ENCODE results near the gene CERK.

CERK gene

GRCh38 chr22:46732041-46732379 lies 6.0 kb downstream of the CERK start:
- H3K79me2 ChIP-seq (ENCODE audit: low read length), result peaks cover 96% of the 10 kb centered on the region
- H3K27ac ChIP-seq (ENCODE audit: low read length), result no peak overlapping the region
- H3K9ac ChIP-seq (ENCODE audit: low read length), result no peak overlapping the region
- H3K36me3 ChIP-seq (replicated peaks; ENCODE audit: low read depth, low read length), result peaks cover 57% of the 10 kb centered on the region
- H3K4me3 ChIP-seq (ENCODE audit: low read length), result no peak overlapping the region
- H3K9me3 ChIP-seq (ENCODE audit: insufficient read depth, low read length), result no peaks in the 10 kb centered on the region; the same call in 1 of the 2 replicates
- no peak overlapping the region for H3K4me2 ChIP-seq (ENCODE audit: low read length)
- H3K4me1 ChIP-seq (ENCODE audit: low read length), result peaks cover 50% of the 10 kb centered on the region
- H3K27me3 ChIP-seq (ENCODE audit: low read depth, low read length), result no peaks in the 10 kb centered on the region
- TF ChIP-seq EZH2phosphoT487 (IDR thresholded peaks at IDR 0.05; ENCODE audit: low read depth) (no peak), CTCF (IDR thresholded peaks at IDR 0.05; ENCODE audit: low read depth, low read length) (no peak)
- H4K20me1 ChIP-seq (ENCODE audit: insufficient read depth, low read length), result peaks cover 90% of the 10 kb centered on the region
- no peak overlapping the region for H2AFZ ChIP-seq (ENCODE audit: low read depth, low read length)

- no peak overlapping the region for H2AFZ ChIP-seq (ENCODE audit: low read depth, low read length)
- no peaks in the 10 kb centered on the region; the same call in 1 of the 2 replicates for H3K9me3 ChIP-seq (ENCODE audit: insufficient read depth, low read length)
- TF ChIP-seq CTCF (IDR thresholded peaks at IDR 0.05; ENCODE audit: low read depth, low read length), result no peak
- TF ChIP-seq EZH2phosphoT487 (IDR thresholded peaks at IDR 0.05; ENCODE audit: low read depth), result no peak
- H3K4me1 ChIP-seq (ENCODE audit: low read length), result peaks cover 51% of the 10 kb centered on the region
- H3K4me2 ChIP-seq (ENCODE audit: low read length), result no peak overlapping the region
- H3K36me3 ChIP-seq (replicated peaks; ENCODE audit: low read depth, low read length), result peaks cover 54% of the 10 kb centered on the region
- H3K9ac ChIP-seq (ENCODE audit: low read length), result no peak overlapping the region
- H3K4me3 ChIP-seq (ENCODE audit: low read length), result no peak overlapping the region
- H3K27me3 ChIP-seq (ENCODE audit: low read depth, low read length), result no peaks in the 10 kb centered on the region
- H3K79me2 ChIP-seq (ENCODE audit: low read length), result peaks cover 96% of the 10 kb centered on the region
- H3K27ac ChIP-seq (ENCODE audit: low read length), result no peak overlapping the region
- peaks cover 90% of the 10 kb centered on the region for H4K20me1 ChIP-seq (ENCODE audit: insufficient read depth, low read length)
Observed at GRCh38 chr22:46731246-46732040, 6.6 kb downstream of the CERK start.

GRCh38 chr22:46730568-46731245 lies 7.3 kb downstream of the CERK start:
- peaks cover 44% of the 10 kb centered on the region for H3K4me1 ChIP-seq (ENCODE audit: low read length)
- TF ChIP-seq CTCF (IDR thresholded peaks at IDR 0.05; ENCODE audit: low read depth, low read length), result no peak
- TF ChIP-seq EZH2phosphoT487 (IDR thresholded peaks at IDR 0.05; ENCODE audit: low read depth), result no peak
- no peak overlapping the region for H3K27ac ChIP-seq (ENCODE audit: low read length)
- H4K20me1 ChIP-seq (ENCODE audit: insufficient read depth, low read length), result peaks cover 90% of the 10 kb centered on the region
- no peaks in the 10 kb centered on the region for H3K27me3 ChIP-seq (ENCODE audit: low read depth, low read length)
- no peaks in the 10 kb centered on the region; the same call in 1 of the 2 replicates for H3K9me3 ChIP-seq (ENCODE audit: insufficient read depth, low read length)
- no peak overlapping the region for H3K9ac ChIP-seq (ENCODE audit: low read length)
- peaks cover 96% of the 10 kb centered on the region for H3K79me2 ChIP-seq (ENCODE audit: low read length)
- H3K36me3 ChIP-seq (replicated peaks; ENCODE audit: low read depth, low read length), result peaks cover 55% of the 10 kb centered on the region
- H3K4me3 ChIP-seq (ENCODE audit: low read length), result no peak overlapping the region
- H2AFZ ChIP-seq (ENCODE audit: low read depth, low read length), result no peak overlapping the region
- H3K4me2 ChIP-seq (ENCODE audit: low read length), result no peak overlapping the region

- Histone ChIP-seq H3K27ac (ENCODE audit: low read length) (no peak overlapping the region), H4K20me1 (ENCODE audit: insufficient read depth, low read length) (peaks cover 87% of the 10 kb centered on the region), H3K9me3 (ENCODE audit: insufficient read depth, low read length) (no peaks in the 10 kb centered on the region), H3K4me3 (ENCODE audit: low read length) (no peak overlapping the region), H3K4me2 (ENCODE audit: low read length) (no peak overlapping the region), H3K27me3 (ENCODE audit: low read depth, low read length) (no peaks in the 10 kb centered on the region), H3K79me2 (ENCODE audit: low read length) (peaks cover 93% of the 10 kb centered on the region), H3K36me3 (replicated peaks; ENCODE audit: low read depth, low read length) (peaks cover 55% of the 10 kb centered on the region), H3K4me1 (ENCODE audit: low read length) (peaks cover 26% of the 10 kb centered on the region), H2AFZ (ENCODE audit: low read depth, low read length) (no peak overlapping the region), H3K9ac (ENCODE audit: low read length) (no peak overlapping the region)
- TF ChIP-seq EZH2phosphoT487 (IDR thresholded peaks at IDR 0.05; ENCODE audit: low read depth), result no peak
- no peak for TF ChIP-seq CTCF (IDR thresholded peaks at IDR 0.05; ENCODE audit: low read depth, low read length)
Observed at GRCh38 chr22:46728470-46728869, 9.6 kb downstream of the CERK start.

All from OCI-LY3 (cell line).